K562 treated with DMSO at 1 percent for 4 hours (cell line): ENCODE measurements around the gene MALL. TPM values are rescaled to one million over a fixed set of nuclear protein-coding genes. Genes with fewer than 3 reads are reported as not detected.

Experiments
- total RNA-seq: library from RNA; unstranded; fragments of 300-600 nt; gene quantifications from 2 replicates; pipeline ENCODE4 v1.2.3, GENCODE V29; 2022; ENCODE audit not compliant: insufficient read depth

The MALL gene
- not detected in 2 replicates for total RNA-seq

GRCh38 chr2:110115291-110116032 is at the start of gene MALL:
TSS of gene MALL (minus strand) at chr2:110115822. CDS start at chr2:110115792, 30 bp downstream.

Other genes starting within 250 kb of the MALL start
- gene LIMS3, start 217.1 kb downstream of the MALL start, total RNA-seq, result 2.0 TPM in 1 of 2 replicates, not detected in the other
- gene NPHP1, start 89.2 kb upstream of the MALL start, total RNA-seq, result not detected in 2 replicates
- 27.1 and 58.9 TPM in 2 replicates for gene MTLN, start 96.7 kb upstream of the MALL start, total RNA-seq